Esophagus muscularis mucosa (tissue), 4 donors: ENCODE results near the gene CNPPD1. TPM values are rescaled to one million over a fixed set of nuclear protein-coding genes. Genes with fewer than 3 reads are reported as not detected.
A peak's percentile ranks its signal among the peaks of the same experiment; 100 is the strongest.

Experiments used
- DNase-seq: peaks from one replicate; pipeline ENCODE4 v3.0.0-alpha.2; 2017; ENCODE audit errors: extremely low spot score
- H3K27ac ChIP-seq, 4 donors: fragments of 200-600 bp; sonication (generic); replicated peaks in 1 of 4; 1 replicate in 3 of 4; 2 replicates in 1 of 4; pipeline ENCODE4 v1.5.1; 2016 to 2019; ENCODE audit warnings: mild to moderate bottlenecking in 1 of 4
- H3K27me3 ChIP-seq, 4 donors: fragments of 200-600 bp; sonication (generic); one replicate each; pipeline versions ENCODE4 v1.5.1 to v1.6.0; 2016 to 2019
- H3K36me3 ChIP-seq, 4 donors: fragments of 200-600 bp; sonication (generic); one replicate each; pipeline ENCODE4 v1.5.1; 2016 to 2019
- H3K4me1 ChIP-seq, 4 donors: fragments of 200-600 bp; sonication (generic); one replicate each; pipeline ENCODE4 v1.5.1; 2016 to 2019
- H3K4me3 ChIP-seq, 4 donors: fragments of 200-600 bp; sonication (generic); 1 replicate in 2 of 4; 2 replicates in 2 of 4; pipeline ENCODE4 v1.5.1; 2016 to 2019; ENCODE audit warnings: mild to moderate bottlenecking in 4 of 4, moderate library complexity in 1 of 4
- H3K9me3 ChIP-seq, 4 donors: fragments of 200-600 bp; sonication (generic); 1 replicate in 3 of 4; 2 replicates in 1 of 4; pipeline ENCODE4 v1.5.1; 2016 to 2019
- EP300 ChIP-seq: sonication (generic); formaldehyde crosslinking; IDR thresholded peaks from one replicate; pipeline ENCODE4 v1.6.1; 2017; ENCODE audit warnings: antibody characterized with exemption
- POLR2A ChIP-seq: fragments of 450-650 bp; IDR thresholded peaks from one replicate; pipeline ENCODE4 v1.6.1; 2017; ENCODE audit warnings: antibody characterized with exemption, moderate library complexity, mild to moderate bottlenecking, low read depth
- POLR2AphosphoS5 ChIP-seq, 2 donors: sonication (generic); formaldehyde crosslinking; IDR thresholded peaks; one replicate each; pipeline ENCODE4 v1.6.1; 2017; ENCODE audit warnings: antibody characterized with exemption in 2 of 2
- WGBS: methylation state at CpG from one replicate; pipeline ENCODE4 v1.1.5; 2018; 5-methylcytosine and 5-hydroxymethylcytosine counted together
- intact Hi-C: fragments of 100-400 bp; cut with DNase I; formaldehyde crosslinking; loops from one replicate; pipeline ENCODE4 v1.15.1; 2023
- total RNA-seq, 4 donors: library from RNA; depleted of rRNA; stranded (reverse); fragments of >200 nt; gene quantifications; one replicate each; pipeline versions ENCODE4 v1.1.0 to v1.2.1, GENCODE V29; 2016
- TF ChIP-seq, protein P1 (sequence below), 3 experiments: fragments of 200-600 bp in 2 of 3; fragments of 450-650 bp in 1 of 3; sonication (generic) in 2 of 3; IDR thresholded peaks; one replicate each; pipeline ENCODE4 v1.5.1; 2017 to 2019; ENCODE audit warnings: antibody characterized with exemption in 3 of 3, mild to moderate bottlenecking in 2 of 3, moderate library complexity in 1 of 3

CNPPD1 gene
- total RNA-seq, 4 donors from 2014 or later, result 41.9 to 98.0 (median 61.9) TPM

GRCh38 chr2:219179601-219180465 is 3.1 kb upstream of the CNPPD1 start:
- DNase-seq, result peak; percentile 37
- Histone ChIP-seq H3K27me3 (no peaks in the 10 kb centered on the region), H3K4me3 (no peak overlapping the region), H3K9me3 (no peaks in the 10 kb centered on the region), H3K36me3 (peaks cover 49 to 60% (median 58%) of the 10 kb centered on the region in 4 donors), H3K4me1 (peaks cover 22 to 42% (median 30%) of the 10 kb centered on the region in 4 donors), H3K27ac (no peak overlapping the region)
- WGBS, result 97% methylated on average over 8 of the region's 9 CpGs
- intact Hi-C loops, result loop anchor here (2.0 to 10.0 kb wide), 2 partner anchors 27 to 205 kb away; partner anchors contain the start of genes DNPEP and ZFAND2B
- TF ChIP-seq POLR2AphosphoS5 (IDR thresholded peaks at IDR 0.05), result no peak
- no peak for TF ChIP-seq EP300
- no peak for TF ChIP-seq POLR2A
- TF ChIP-seq, protein P1, sequence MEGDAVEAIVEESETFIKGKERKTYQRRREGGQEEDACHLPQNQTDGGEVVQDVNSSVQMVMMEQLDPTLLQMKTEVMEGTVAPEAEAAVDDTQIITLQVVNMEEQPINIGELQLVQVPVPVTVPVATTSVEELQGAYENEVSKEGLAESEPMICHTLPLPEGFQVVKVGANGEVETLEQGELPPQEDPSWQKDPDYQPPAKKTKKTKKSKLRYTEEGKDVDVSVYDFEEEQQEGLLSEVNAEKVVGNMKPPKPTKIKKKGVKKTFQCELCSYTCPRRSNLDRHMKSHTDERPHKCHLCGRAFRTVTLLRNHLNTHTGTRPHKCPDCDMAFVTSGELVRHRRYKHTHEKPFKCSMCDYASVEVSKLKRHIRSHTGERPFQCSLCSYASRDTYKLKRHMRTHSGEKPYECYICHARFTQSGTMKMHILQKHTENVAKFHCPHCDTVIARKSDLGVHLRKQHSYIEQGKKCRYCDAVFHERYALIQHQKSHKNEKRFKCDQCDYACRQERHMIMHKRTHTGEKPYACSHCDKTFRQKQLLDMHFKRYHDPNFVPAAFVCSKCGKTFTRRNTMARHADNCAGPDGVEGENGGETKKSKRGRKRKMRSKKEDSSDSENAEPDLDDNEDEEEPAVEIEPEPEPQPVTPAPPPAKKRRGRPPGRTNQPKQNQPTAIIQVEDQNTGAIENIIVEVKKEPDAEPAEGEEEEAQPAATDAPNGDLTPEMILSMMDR (IDR thresholded peaks at IDR 0.05), result no peak

DNA sequence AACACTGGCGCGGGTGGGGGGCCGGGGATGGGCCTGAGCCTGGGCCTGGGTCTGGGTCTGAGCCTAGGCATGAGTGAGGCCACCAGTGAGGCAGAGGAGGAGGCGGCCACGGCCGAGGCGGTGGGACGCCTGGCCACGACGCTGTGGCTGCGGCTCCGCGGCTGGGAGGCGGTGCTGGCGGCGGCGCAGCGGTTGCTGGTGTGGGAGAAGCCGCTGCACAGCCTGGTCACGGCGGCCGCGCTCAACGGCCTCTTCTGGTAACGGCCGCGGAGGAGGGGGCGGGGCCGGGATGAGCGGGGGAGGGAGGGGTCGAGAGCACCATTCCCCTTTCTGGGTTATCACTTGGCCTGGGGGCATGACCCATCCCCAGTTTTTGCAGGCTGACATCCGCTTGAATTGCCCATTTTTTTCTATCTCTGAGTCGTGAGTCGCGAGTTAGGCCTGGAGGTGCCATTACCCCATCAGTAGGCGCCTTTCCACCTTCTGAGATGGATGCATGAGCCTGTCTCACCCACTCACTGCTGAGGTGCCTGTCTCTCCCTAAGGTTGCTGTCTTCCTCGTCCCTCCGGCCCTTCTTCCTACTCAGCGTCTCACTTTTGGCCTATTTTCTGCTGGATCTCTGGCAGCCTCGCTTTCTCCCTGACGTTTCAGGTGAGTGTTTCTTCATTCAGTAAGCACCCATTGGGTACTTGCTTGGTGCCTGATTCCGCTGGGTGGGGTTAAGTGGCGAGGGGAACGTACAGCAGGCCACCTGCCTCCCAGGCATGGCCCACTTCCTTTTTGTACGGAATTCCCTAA is 1.9 kb upstream of the CNPPD1 start:
- Histone ChIP-seq H3K36me3 (peaks cover 48 to 61% (median 60%) of the 10 kb centered on the region in 4 donors), H3K4me3 (peak overlapping the region; percentile 95 to 100 (median 96)), H3K4me1 (peaks cover 25 to 55% (median 38%) of the 10 kb centered on the region in 4 donors), H3K27me3 (no peaks in the 10 kb centered on the region), H3K27ac (peak overlapping the region; percentile 95 to 100 (median 96)), H3K9me3 (no peaks in the 10 kb centered on the region)
- WGBS, result 15% methylated on average over 13 of the region's 45 CpGs
- intact Hi-C loops, result loop anchor here (2.0 to 10.0 kb wide), 2 partner anchors 28 to 206 kb away; partner anchors contain the start of genes DNPEP and ZFAND2B
- DNase-seq, result peak; percentile 92
- TF ChIP-seq EP300 (no peak), POLR2A (no peak), POLR2AphosphoS5 (IDR thresholded peaks at IDR 0.05) (no peak)
- TF ChIP-seq, protein P1 (IDR thresholded peaks at IDR 0.05), result no peak

GRCh38 chr2:219177552-219178376 is 1.0 kb upstream of the CNPPD1 start, which contains the start of gene RETREG2:
Gene RETREG2 (plus strand): TSS chr2:219178275. CDS start chr2:219178353, 78 bp downstream.
- peak within 1 kb of the TSS; percentile 95 to 100 (median 96) for H3K27ac ChIP-seq
- peak within 1 kb of the TSS; percentile 95 to 100 (median 96) for H3K4me3 ChIP-seq
- peak; percentile 99 for DNase-seq
- no peaks in the 10 kb centered on the region for H3K27me3 ChIP-seq
- TF ChIP-seq, protein P1 (IDR thresholded peaks at IDR 0.05), result peak; percentile 49 to 64 (median 58)
- TF ChIP-seq POLR2AphosphoS5 (IDR thresholded peaks at IDR 0.05), result peak; percentile 89 to 99
- TF ChIP-seq EP300, result no peak
- peak; percentile 98 for TF ChIP-seq POLR2A
- peaks cover 25 to 59% (median 41%) of the 10 kb centered on the region in 4 donors for H3K4me1 ChIP-seq
- under 1% methylated on average over 12 of the region's 67 CpGs for WGBS
- peaks cover 48 to 61% (median 60%) of the 10 kb centered on the region in 4 donors for H3K36me3 ChIP-seq
- H3K9me3 ChIP-seq, result no peaks in the 10 kb centered on the region
- intact Hi-C loops, result loop anchor here (2.0 to 10.0 kb wide), 2 partner anchors 29 to 207 kb away; partner anchors contain the start of genes DNPEP and ZFAND2B
